Measurements from ENCODE around the gene LRRC41. TPM values are rescaled to one million over a fixed set of nuclear protein-coding genes. Genes with fewer than 3 reads are reported as not detected.
"Not testable (repeated sequence)": the region's sequence is repeated elsewhere in the genome, so short reads cannot be mapped to it uniquely, and the experiment has no call there.

Gene LRRC41
- total and polyA plus RNA-seq, 7 donors: 21.0 to 65.2 (median 55.1) TPM

DNA sequence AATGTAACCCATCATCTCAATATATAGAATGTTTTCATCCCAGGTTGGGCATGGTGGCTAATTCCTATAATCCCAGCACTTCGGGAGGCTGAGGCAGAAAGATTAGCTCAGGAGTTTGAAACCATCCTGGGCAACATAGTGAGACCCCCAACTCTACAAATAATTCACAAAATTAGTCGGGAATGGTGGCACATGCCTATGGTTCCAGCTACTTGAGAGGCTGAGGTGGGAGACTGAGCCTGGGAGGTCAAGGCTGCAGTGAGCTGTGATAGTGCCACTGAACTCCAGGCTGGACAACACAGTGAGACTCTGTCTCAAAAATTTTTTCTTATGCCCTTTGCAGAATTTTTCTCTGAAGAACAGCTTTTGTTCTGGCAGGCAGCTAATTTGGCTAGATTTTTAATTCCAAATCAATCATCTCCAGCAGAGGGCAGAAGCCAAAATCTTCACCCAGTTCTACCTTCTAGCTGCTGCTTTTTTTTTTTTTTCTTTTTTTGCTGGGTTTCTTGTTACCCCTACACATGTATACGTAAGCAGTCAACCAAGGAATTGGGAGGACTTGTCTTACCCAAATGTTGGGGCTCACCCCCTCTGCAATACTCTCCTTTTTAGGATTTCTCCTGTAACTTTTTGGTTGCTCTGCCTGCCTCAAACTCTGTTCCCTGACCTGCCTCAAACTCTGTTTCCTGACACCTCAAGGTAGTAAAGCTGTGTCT, 58.6 kb downstream of the LRRC41 start:
- H3K36me3 ChIP-seq: no peaks in the 10 kb centered on the region
- intact Hi-C loops (cut with DNase I): no loop called here
- H3K27ac ChIP-seq: no peak overlapping the region

GRCh38 chr1:46243831-46244230, 59.6 kb downstream of the LRRC41 start:
- intact Hi-C loops (cut with DNase I); H3K36me3 ChIP-seq; DNase-seq; H3K27ac ChIP-seq; H3K27me3 ChIP-seq; H3K4me3 ChIP-seq; H3K9me3 ChIP-seq: not testable (repeated sequence)
- H3K4me1 ChIP-seq: peaks cover 0 to 15% (median 14%) of the 10 kb centered on the region in 4 donors
- 92% methylated on average over 3 of the region's 3 CpGs for WGBS, 2 donors

More for the DNA sequence above, 58.6 kb downstream of the LRRC41 start:
- no peaks in the 10 kb centered on the region for H3K27me3 ChIP-seq
- 60 to 68% methylated on average over 3 of the region's 3 CpGs for WGBS, 2 donors
- no peak for TF ChIP-seq POLR2AphosphoS5 (IDR thresholded peaks at IDR 0.05)
- TF ChIP-seq POLR2A (IDR thresholded peaks at IDR 0.05): no peak
- TF ChIP-seq, protein P1, sequence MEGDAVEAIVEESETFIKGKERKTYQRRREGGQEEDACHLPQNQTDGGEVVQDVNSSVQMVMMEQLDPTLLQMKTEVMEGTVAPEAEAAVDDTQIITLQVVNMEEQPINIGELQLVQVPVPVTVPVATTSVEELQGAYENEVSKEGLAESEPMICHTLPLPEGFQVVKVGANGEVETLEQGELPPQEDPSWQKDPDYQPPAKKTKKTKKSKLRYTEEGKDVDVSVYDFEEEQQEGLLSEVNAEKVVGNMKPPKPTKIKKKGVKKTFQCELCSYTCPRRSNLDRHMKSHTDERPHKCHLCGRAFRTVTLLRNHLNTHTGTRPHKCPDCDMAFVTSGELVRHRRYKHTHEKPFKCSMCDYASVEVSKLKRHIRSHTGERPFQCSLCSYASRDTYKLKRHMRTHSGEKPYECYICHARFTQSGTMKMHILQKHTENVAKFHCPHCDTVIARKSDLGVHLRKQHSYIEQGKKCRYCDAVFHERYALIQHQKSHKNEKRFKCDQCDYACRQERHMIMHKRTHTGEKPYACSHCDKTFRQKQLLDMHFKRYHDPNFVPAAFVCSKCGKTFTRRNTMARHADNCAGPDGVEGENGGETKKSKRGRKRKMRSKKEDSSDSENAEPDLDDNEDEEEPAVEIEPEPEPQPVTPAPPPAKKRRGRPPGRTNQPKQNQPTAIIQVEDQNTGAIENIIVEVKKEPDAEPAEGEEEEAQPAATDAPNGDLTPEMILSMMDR (IDR thresholded peaks at IDR 0.05): no peak
- TF ChIP-seq EP300 (IDR thresholded peaks at IDR 0.05): no peak
- H3K9me3 ChIP-seq: no peaks in the 10 kb centered on the region
- H3K4me1 ChIP-seq: peaks cover 0 to 15% (median 14%) of the 10 kb centered on the region in 4 donors
- no peak overlapping the region for H3K4me3 ChIP-seq
- no peak for DNase-seq

DNA sequence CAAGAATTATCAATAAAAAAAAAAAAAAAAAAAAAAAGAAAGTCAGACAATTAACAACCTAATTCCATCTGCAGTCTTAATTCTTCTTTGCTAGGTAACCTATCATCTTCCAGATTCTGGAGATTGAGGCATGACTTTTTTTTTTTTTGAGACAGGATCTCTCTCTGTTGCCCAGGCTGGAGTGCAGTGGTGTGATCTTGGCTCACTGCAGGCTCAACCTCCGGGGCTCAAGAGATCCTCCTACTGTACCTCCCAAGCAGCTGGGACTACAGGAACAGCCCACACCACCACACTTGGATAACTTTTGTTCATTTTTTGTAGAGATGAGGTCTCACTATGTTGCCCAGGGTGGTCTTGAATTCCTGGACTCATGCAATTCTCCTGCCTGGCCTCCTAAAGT, 60.5 kb downstream of the LRRC41 start:
- TF ChIP-seq EP300 (IDR thresholded peaks at IDR 0.05) (no peak), POLR2AphosphoS5 (IDR thresholded peaks at IDR 0.05) (no peak), POLR2A (IDR thresholded peaks at IDR 0.05) (no peak)
- TF ChIP-seq, protein P1 (IDR thresholded peaks at IDR 0.05): no peak
- DNase-seq: no peak
- intact Hi-C loops (cut with DNase I): no loop called here

GRCh38 chr1:46241733-46242132, 61.7 kb downstream of the LRRC41 start:
- WGBS, 2 donors: 88 to 95% methylated on average over 11 to 13 of the region's 38 CpGs
- intact Hi-C loops (cut with DNase I); H3K27ac ChIP-seq; H3K27me3 ChIP-seq; H3K4me1 ChIP-seq; DNase-seq; H3K36me3 ChIP-seq; H3K9me3 ChIP-seq; H3K4me3 ChIP-seq: not testable (repeated sequence)

More for the DNA sequence above, 60.5 kb downstream of the LRRC41 start:
- no peaks in the 10 kb centered on the region for H3K36me3 ChIP-seq
- no peak overlapping the region for H3K27ac ChIP-seq
- no peak overlapping the region for H3K4me3 ChIP-seq
- no peaks in the 10 kb centered on the region for H3K9me3 ChIP-seq
- H3K27me3 ChIP-seq: no peaks in the 10 kb centered on the region
- H3K4me1 ChIP-seq: peaks cover 0 to 11% (median 9%) of the 10 kb centered on the region in 4 donors
- 71 to 91% methylated on average over 1 of the region's 1 CpG for WGBS, 2 donors

DNA sequence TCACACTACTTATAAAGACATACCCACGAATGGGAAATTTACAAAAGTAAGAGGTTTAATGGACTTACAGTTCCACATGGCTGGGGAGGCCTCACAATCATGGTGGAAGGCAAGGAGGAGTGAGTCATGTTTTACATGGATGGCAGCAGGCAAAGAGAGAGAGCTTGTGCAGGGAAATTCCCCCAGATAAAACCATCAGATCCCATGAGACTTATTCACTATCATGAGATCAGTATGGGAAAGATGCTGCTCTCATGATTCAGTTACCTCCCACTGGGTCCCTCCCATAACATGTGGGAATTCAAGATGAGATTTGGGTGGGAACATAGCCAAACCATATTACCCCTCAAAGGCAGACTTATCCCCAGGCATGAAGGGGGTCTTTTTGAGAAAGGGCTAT, 64.6 kb downstream of the LRRC41 start:
- 71 to 78% methylated on average over 1 of the region's 1 CpG for WGBS, 2 donors
- H3K27me3 ChIP-seq; H3K4me3 ChIP-seq; H3K9me3 ChIP-seq; DNase-seq; H3K36me3 ChIP-seq; intact Hi-C loops (cut with DNase I); H3K4me1 ChIP-seq; H3K27ac ChIP-seq: not testable (repeated sequence)

- no peak overlapping the region for H3K27ac ChIP-seq
- no peaks in the 10 kb centered on the region for H3K36me3 ChIP-seq
- H3K4me3 ChIP-seq: no peak overlapping the region
- WGBS, 2 donors: 93 to 94% methylated on average over 4 of the region's 4 CpGs
- TF ChIP-seq POLR2AphosphoS5 (IDR thresholded peaks at IDR 0.05) (no peak), POLR2A (IDR thresholded peaks at IDR 0.05) (no peak), EP300 (IDR thresholded peaks at IDR 0.05) (no peak)
- TF ChIP-seq, protein P1 (IDR thresholded peaks at IDR 0.05): no peak
- DNase-seq: no peak
- intact Hi-C loops (cut with DNase I): no loop called here
- peaks cover 0 to 2% (median 0%) of the 10 kb centered on the region in 4 donors for H3K9me3 ChIP-seq
- no peaks in the 10 kb centered on the region for H3K27me3 ChIP-seq
- H3K4me1 ChIP-seq: no peaks in the 10 kb centered on the region
These were observed 66.5 kb downstream of the LRRC41 start for GRCh38 chr1:46236882-46237281.

DNA sequence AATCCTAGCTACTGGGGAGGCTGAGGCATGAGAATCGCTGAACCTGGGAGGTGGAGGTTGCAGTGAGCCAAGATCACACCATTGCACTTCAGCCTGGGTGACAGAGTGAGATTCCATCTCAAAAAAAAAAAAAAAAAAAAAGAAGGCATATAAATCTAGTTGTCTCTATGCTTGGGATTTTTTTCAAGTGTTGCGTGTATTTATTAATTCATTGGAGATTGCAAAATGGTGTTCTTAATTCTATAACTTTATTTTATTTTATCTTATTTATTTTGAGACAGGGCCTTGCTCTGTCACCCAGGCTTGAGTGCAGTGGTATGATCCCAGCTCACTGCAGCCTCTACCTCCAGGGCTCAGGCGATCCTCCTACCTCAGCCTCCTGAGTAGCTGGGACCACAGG, 72.2 kb downstream of the LRRC41 start:
- DNase-seq; H3K9me3 ChIP-seq; intact Hi-C loops (cut with DNase I); H3K27ac ChIP-seq; H3K27me3 ChIP-seq; H3K4me3 ChIP-seq; H3K4me1 ChIP-seq; H3K36me3 ChIP-seq: not testable (repeated sequence)
- 92 to 96% methylated on average over 3 of the region's 3 CpGs for WGBS, 2 donors
